ENCODE results near the gene HECW1.

DNA sequence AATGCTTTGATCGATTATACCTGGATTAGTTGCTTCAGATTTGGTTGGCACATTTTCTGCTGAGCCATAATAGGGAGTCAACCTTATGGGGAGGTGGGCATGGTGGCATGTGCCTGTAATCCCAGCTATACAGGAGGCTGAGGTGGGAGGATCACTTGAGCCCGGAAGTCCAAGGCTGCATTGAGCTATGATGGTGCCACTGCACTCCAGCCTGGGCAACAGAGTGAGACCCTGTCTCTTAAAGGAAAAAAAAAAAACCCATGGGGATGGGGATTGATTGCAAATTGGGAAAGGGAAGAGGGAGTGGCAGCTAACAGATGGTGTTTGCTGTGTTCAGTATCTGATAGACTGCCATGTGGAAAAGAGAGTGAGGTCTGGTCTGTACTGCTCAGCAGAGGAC lies 481.6 kb downstream of the HECW1 start:
- TF ChIP-seq POU2F2 (IDR thresholded peaks at IDR 0.05; ENCODE audit: low read depth, low read length) (no peak), TAF1 (IDR thresholded peaks at IDR 0.05; ENCODE audit: low read depth, low read length) (no peak), POLR2A (IDR thresholded peaks at IDR 0.05; ENCODE audit: low read depth, low read length) (no peak), POLR2AphosphoS5 (IDR thresholded peaks at IDR 0.05; ENCODE audit: low read depth, low read length) (no peak), PAX5 (IDR thresholded peaks at IDR 0.05; ENCODE audit: insufficient read depth, low read length, severe bottlenecking) (no peak)

All from GM12891 (cell line).